HEK293T (cell line): Measurements from ENCODE around the gene VWA3B.

Experiments used
- BHLHE40 ChIP-seq: fragments of 450-650 bp; IDR thresholded peaks from 2 replicates; pipeline ENCODE4 v1.6.1; 2016; ENCODE audit warnings: mild to moderate bottlenecking, moderate library complexity, borderline replicate concordance
- CTBP1 ChIP-seq: fragments of 450-650 bp; IDR thresholded peaks from 2 replicates; pipeline ENCODE4 v1.6.1; 2016; ENCODE audit warnings: borderline replicate concordance
- FOXA1 ChIP-seq: fragments of 450-650 bp; IDR thresholded peaks from 2 replicates; pipeline ENCODE4 v1.6.1; 2016; ENCODE audit warnings: mild to moderate bottlenecking
- FOXK2 ChIP-seq: fragments of 450-650 bp; IDR thresholded peaks from 2 replicates; pipeline ENCODE4 v1.6.1; 2016; ENCODE audit warnings: mild to moderate bottlenecking
- FOXM1 ChIP-seq: fragments of 450-650 bp; IDR thresholded peaks from 2 replicates; pipeline ENCODE4 v1.6.1; 2017; ENCODE audit warnings: mild to moderate bottlenecking, borderline replicate concordance
- LEF1 ChIP-seq: fragments of 450-650 bp; IDR thresholded peaks from 2 replicates; pipeline ENCODE4 v1.6.1; 2017; ENCODE audit warnings: mild to moderate bottlenecking, borderline replicate concordance
- SP1 ChIP-seq: fragments of 450-650 bp; IDR thresholded peaks from 2 replicates; pipeline ENCODE4 v1.6.1; 2017
- SUZ12 ChIP-seq: fragments of 450-650 bp; IDR thresholded peaks from 2 replicates; pipeline ENCODE4 v1.6.1; 2016; ENCODE audit warnings: mild to moderate bottlenecking
- TARDBP ChIP-seq: fragments of 450-650 bp; IDR thresholded peaks from 2 replicates; pipeline ENCODE4 v1.6.1; 2016
- TF ChIP-seq, protein P1 (sequence below): fragments of 450-650 bp; IDR thresholded peaks from 2 replicates; pipeline ENCODE4 v1.6.1; 2016

DNA sequence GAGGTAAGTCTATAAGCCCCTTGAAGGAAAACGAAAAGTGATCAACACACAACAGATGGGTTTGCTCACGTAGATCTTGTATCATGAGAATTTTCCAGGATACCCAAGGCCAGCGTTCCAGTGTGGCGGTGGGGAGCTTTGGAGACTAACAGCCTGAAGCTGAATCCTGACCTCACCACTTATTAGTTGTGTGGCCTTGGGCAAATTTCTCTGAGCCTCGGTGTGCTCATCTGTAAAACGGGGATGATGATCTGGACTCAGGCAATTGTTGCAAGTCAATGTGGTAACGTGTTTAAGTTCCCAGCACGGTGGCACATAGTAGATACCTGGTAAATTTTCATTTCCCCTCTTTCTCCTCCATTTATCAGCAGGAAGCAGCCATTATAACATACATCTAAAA is 68.3 kb downstream of the VWA3B start:
- TF ChIP-seq SP1 = no peak
- TF ChIP-seq LEF1 = no peak
- TF ChIP-seq CTBP1 = no peak
- no peak for TF ChIP-seq BHLHE40
- no peak for TF ChIP-seq FOXA1
- TF ChIP-seq SUZ12 = no peak
- no peak for TF ChIP-seq FOXM1
- TF ChIP-seq TARDBP = no peak
- no peak for TF ChIP-seq FOXK2
- TF ChIP-seq, protein P1, sequence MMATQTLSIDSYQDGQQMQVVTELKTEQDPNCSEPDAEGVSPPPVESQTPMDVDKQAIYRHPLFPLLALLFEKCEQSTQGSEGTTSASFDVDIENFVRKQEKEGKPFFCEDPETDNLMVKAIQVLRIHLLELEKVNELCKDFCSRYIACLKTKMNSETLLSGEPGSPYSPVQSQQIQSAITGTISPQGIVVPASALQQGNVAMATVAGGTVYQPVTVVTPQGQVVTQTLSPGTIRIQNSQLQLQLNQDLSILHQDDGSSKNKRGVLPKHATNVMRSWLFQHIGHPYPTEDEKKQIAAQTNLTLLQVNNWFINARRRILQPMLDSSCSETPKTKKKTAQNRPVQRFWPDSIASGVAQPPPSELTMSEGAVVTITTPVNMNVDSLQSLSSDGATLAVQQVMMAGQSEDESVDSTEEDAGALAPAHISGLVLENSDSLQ = no peak
